Calu3 (cell line): ENCODE results near the gene SPATA13. TPM values are rescaled to one million over a fixed set of nuclear protein-coding genes. Genes with fewer than 3 reads are reported as not detected.

Source experiments
- BruUV-seq: library from RNA; stranded (reverse); fragments of 400-500 nt; replicated peaks from 2 replicates; lab custom pipeline; 2021; lab: Mats Ljungman, UMichigan
- CTCF ChIA-PET: fragments of 300-600 bp; sonication (Branson Sonifier 250); formaldehyde crosslinking; loops from one replicate; lab custom pipeline; 2022; ENCODE audit warnings: antibody characterized with exemption; lab: Charles Lee
- DNase-seq: peaks from one replicate; pipeline ENCODE4 v3.0.0; 2022
- H3K27ac Mint-ChIP-seq: one replicate; pipeline ENCODE4 v1.8.0; 2022; ENCODE audit warnings: mixed read lengths; ENCODE audit not compliant: unreplicated experiment
- H3K27me3 Mint-ChIP-seq: one replicate; pipeline ENCODE4 v1.8.0; 2022; ENCODE audit warnings: mixed read lengths; ENCODE audit not compliant: unreplicated experiment
- H3K36me3 Mint-ChIP-seq: one replicate; pipeline ENCODE4 v1.8.0; 2022; ENCODE audit warnings: mild to moderate bottlenecking, moderate library complexity, mixed read lengths; ENCODE audit not compliant: insufficient read depth, unreplicated experiment
- H3K4me1 Mint-ChIP-seq: one replicate; pipeline ENCODE4 v1.8.0; 2022; ENCODE audit warnings: mild to moderate bottlenecking, low read depth, mixed read lengths; ENCODE audit not compliant: unreplicated experiment
- H3K4me3 Mint-ChIP-seq: one replicate; pipeline ENCODE4 v1.8.0; 2022; ENCODE audit warnings: mild to moderate bottlenecking, low read depth, moderate library complexity, mixed read lengths; ENCODE audit not compliant: unreplicated experiment
- H3K9me3 Mint-ChIP-seq: one replicate; pipeline ENCODE4 v1.8.0; 2022; ENCODE audit warnings: low read depth, mixed read lengths; ENCODE audit not compliant: unreplicated experiment
- CTCF ChIP-seq: fragments of 200-600 bp; IDR thresholded peaks from one replicate; pipeline ENCODE4 v1.8.0; 2022; ENCODE audit warnings: antibody characterized with exemption; ENCODE audit not compliant: unreplicated experiment
- intact Hi-C: fragments of 100-400 bp; cut with micrococcal nuclease; formaldehyde crosslinking; loops from one replicate; pipeline ENCODE4 v1.10.0; 2022; ENCODE audit not compliant: unreplicated experiment
- total RNA-seq: library from RNA; stranded (reverse); gene quantifications from 2 replicates; pipeline ENCODE4 v1.2.3, GENCODE V29; 2022

The SPATA13 gene
- total RNA-seq, 1 experiment from 2014 or later, result 33.8 TPM

- Mint-ChIP-seq H3K27me3 (no peaks in the 10 kb centered on the region), H3K4me1 (no peaks in the 10 kb centered on the region), H3K9me3 (no peaks in the 10 kb centered on the region), H3K4me3 (no peak overlapping the region), H3K27ac (no peak overlapping the region), H3K36me3 (no peaks in the 10 kb centered on the region)
- DNase-seq, result no peak
- no TSS peak for BruUV-seq
- intact Hi-C loops, result no loop called here
- CTCF ChIA-PET, result no interaction called here
- TF ChIP-seq CTCF, result no peak
These were observed 70.9 kb downstream of the SPATA13 start for GRCh38 chr13:24231377-24231776.

GRCh38 chr13:24232037-24232436 lies 71.5 kb downstream of the SPATA13 start:
- H3K4me3 Mint-ChIP-seq, result no peak overlapping the region
- no peaks in the 10 kb centered on the region for H3K36me3 Mint-ChIP-seq
- H3K4me1 Mint-ChIP-seq, result no peaks in the 10 kb centered on the region
- no peaks in the 10 kb centered on the region for H3K9me3 Mint-ChIP-seq
- no TSS peak for BruUV-seq
- no peak overlapping the region for H3K27ac Mint-ChIP-seq
- intact Hi-C loops, result no loop called here
- DNase-seq, result no peak
- TF ChIP-seq CTCF, result no peak
- CTCF ChIA-PET, result no interaction called here
- H3K27me3 Mint-ChIP-seq, result no peaks in the 10 kb centered on the region

GRCh38 chr13:24232474-24232873 lies 72.0 kb downstream of the SPATA13 start:
- intact Hi-C loops, result no loop called here
- no TSS peak for BruUV-seq
- Mint-ChIP-seq H3K4me3 (no peak overlapping the region), H3K36me3 (no peaks in the 10 kb centered on the region), H3K27ac (no peak overlapping the region), H3K4me1 (no peaks in the 10 kb centered on the region), H3K27me3 (no peaks in the 10 kb centered on the region), H3K9me3 (no peaks in the 10 kb centered on the region)
- TF ChIP-seq CTCF, result no peak
- no peak for DNase-seq
- CTCF ChIA-PET, result no interaction called here

- intact Hi-C loops, result no loop called here
- Mint-ChIP-seq H3K9me3 (no peaks in the 10 kb centered on the region), H3K27me3 (no peaks in the 10 kb centered on the region), H3K4me1 (no peaks in the 10 kb centered on the region), H3K27ac (no peak overlapping the region), H3K4me3 (no peak overlapping the region), H3K36me3 (no peaks in the 10 kb centered on the region)
- BruUV-seq, result no TSS peak
- CTCF ChIA-PET, result interaction anchor here (0.6 kb wide), 1 partner anchor 156 kb away, joined by 3 read pairs; no protein-coding TSS in a partner anchor
- TF ChIP-seq CTCF, result no peak
- no peak for DNase-seq
These were observed 72.9 kb downstream of the SPATA13 start for GRCh38 chr13:24233351-24233901.
